Right cardiac atrium (tissue), 5 donors: ENCODE measurements around the gene ANO1. TPM values are rescaled to one million over a fixed set of nuclear protein-coding genes. Genes with fewer than 3 reads are reported as not detected.
"Not testable (repeated sequence)": the region's sequence is repeated elsewhere in the genome, so short reads cannot be mapped to it uniquely, and the experiment has no call there.

Experiments used
- ATAC-seq, 2 donors: fragments of 200-7000 bp; cut with Tn5 transposase; one replicate each; pipeline versions ENCODE4 v1.8.0 to v1.9.1; 2020; ENCODE audit warnings: moderate library complexity in 2 of 2, mild to moderate bottlenecking in 1 of 2
- DNase-seq, 3 donors: peaks; one replicate each; pipeline ENCODE4 v3.0.0-alpha.2; 2020
- H3K27ac ChIP-seq: one replicate; pipeline ENCODE4 v1.5.1; 2013; ENCODE audit warnings: mild to moderate bottlenecking, low read length, control low read depth, moderate library complexity
- H3K27me3 ChIP-seq: one replicate; pipeline ENCODE4 v1.6.1; 2013; ENCODE audit not compliant: control insufficient read depth, insufficient read depth
- H3K4me1 ChIP-seq: one replicate; pipeline ENCODE4 v1.6.1; 2013; ENCODE audit warnings: low read length; ENCODE audit not compliant: control insufficient read depth, insufficient read depth
- H3K4me3 ChIP-seq: one replicate; pipeline ENCODE4 v1.5.1; 2013; ENCODE audit warnings: low read length, control low read depth
- H3K9me3 ChIP-seq: one replicate; pipeline ENCODE4 v1.6.1; 2013; ENCODE audit warnings: low read length; ENCODE audit not compliant: control insufficient read depth
- WGBS: extraction: QIAGEN DNeasy Blood & Tissue Kit; methylation state at CpG from one replicate; pipeline ENCODE4 v1.1.7; 2013; 5-methylcytosine and 5-hydroxymethylcytosine counted together
- intact Hi-C, 4 donors: fragments of 100-400 bp; cut with DNase I; formaldehyde crosslinking; loops; one replicate each; pipeline versions ENCODE4 v1.11.0 to v1.14.0; 2022 to 2023
- polyA plus RNA-seq: library from polyadenylated mRNA; stranded (reverse); fragments of 200-250 nt; gene quantifications from one replicate; pipeline ENCODE4 v1.2.3, GENCODE V29; 2013
- total RNA-seq, 4 donors: library from RNA; stranded (reverse); fragmentation: NEBNext Ultra II Directional; extraction: Animal tissue kit (Norgen Biotek cat#: 25700); gene quantifications; one replicate each; pipeline ENCODE4 v1.2.1, GENCODE V29; 2021
- donor health status: healthy with polysubstance abuse.
- donor health status: DM: no; HTN: yes; CAD: no.
- donor health status: DM: no; HTN: no; CAD: no.
- donor health status: DM: no; HTN: yes; CAD: no; lungs with severe emphysema.
- donor health status: DM: yes; HTN: yes; CAD: no.

The ANO1 gene
- total and polyA plus RNA-seq, 5 donors = 6.8 to 18.2 (median 8.8) TPM

- 79% methylated on average over 10 of the region's 10 CpGs for WGBS
- ATAC-seq = no peak
- Histone ChIP-seq H3K4me3 (no peak overlapping the region), H3K27ac (no peak overlapping the region), H3K27me3 (no peaks in the 10 kb centered on the region), H3K9me3 (no peaks in the 10 kb centered on the region), H3K4me1 (peaks cover 7% of the 10 kb centered on the region)
- intact Hi-C loops = no loop called here
- DNase-seq = peak in 1 of 3 donors; percentile 33
Observed at GRCh38 chr11:70200212-70200844, 122.2 kb downstream of the ANO1 start.

- H3K9me3 ChIP-seq, H3K4me1 ChIP-seq, H3K4me3 ChIP-seq, H3K27ac ChIP-seq, ATAC-seq, H3K27me3 ChIP-seq, intact Hi-C loops: not testable (repeated sequence)
- WGBS = 92% methylated on average over 3 of the region's 3 CpGs
- DNase-seq = peak in 1 of 3 donors; percentile 3
Observed at GRCh38 chr11:70201047-70201446, 122.9 kb downstream of the ANO1 start.

DNA sequence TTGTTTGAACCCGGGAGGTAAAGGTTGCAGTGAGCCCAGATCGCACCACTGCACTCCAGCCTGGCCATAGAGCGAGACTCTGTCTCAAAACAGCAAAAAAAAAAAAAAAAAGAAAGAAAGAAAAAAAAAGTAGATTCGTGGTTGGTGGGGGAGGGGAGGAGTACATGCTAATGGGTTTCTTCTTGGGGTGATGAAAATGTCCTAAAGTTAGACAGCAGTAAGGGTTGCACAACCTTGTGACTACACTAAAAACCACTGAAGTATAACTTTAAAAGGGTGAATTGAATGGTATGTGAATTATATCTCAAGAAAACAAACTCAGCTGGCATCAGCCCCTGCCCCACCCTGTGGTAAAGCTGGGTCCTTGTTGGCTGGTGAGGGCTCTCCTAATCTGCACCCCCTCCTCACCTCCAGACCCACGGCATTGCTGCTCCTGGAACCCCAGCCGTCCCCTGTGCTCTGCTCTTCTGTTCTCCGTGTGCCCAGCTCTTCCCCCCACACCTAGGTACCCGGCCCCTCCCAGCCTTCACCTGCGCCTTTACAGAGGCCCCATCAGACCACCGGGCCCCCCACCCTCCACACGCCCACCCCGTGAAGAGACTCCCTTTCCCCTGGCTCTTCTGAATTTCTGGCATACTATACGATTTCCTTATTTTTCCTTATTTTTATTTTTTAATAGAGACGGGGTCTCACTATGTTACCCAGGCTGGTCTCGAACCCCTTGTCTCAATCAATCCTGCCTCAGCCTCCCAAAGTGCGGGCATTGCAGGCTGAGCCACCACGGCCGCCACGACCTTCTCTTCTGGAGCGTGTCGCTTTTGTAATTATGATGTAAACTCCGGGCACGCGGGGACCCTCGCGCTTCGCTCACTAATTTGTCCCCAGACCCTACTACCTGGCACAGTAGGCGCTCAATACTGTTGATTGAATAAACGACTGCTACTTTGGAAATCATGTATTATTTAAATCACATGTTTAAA is 124.1 kb downstream of the ANO1 start:
- WGBS = 67% methylated on average over 29 of the region's 29 CpGs
- intact Hi-C loops = no loop called here

GRCh38 chr11:70202920-70203750 is 125.0 kb downstream of the ANO1 start, which contains the start of gene FADD:
Gene FADD (plus strand): TSS chr11:70203296. CDS start chr11:70203460, 164 bp downstream.
- ATAC-seq (peak; percentile 84 to 88), DNase-seq (peak; percentile 92 to 96 (median 95))
- intact Hi-C loops = no loop called here
- Histone ChIP-seq H3K27me3 (no peaks in the 10 kb centered on the region), H3K9me3 (no peaks in the 10 kb centered on the region), H3K4me1 (peaks cover 7% of the 10 kb centered on the region), H3K4me3 (peak within 1 kb of the TSS; percentile 70), H3K27ac (peak within 1 kb of the TSS; percentile 85)
- WGBS = under 1% methylated on average over 91 of the region's 91 CpGs

More for the DNA sequence above, 124.1 kb downstream of the ANO1 start:
- peak overlapping the region; percentile 70 for H3K4me3 ChIP-seq
- no peak overlapping the region for H3K27ac ChIP-seq
- peak in 2 of 3 donors; percentile 55 to 56 for DNase-seq
- peaks cover 7% of the 10 kb centered on the region for H3K4me1 ChIP-seq
- H3K27me3 ChIP-seq = no peaks in the 10 kb centered on the region
- ATAC-seq = no peak
- H3K9me3 ChIP-seq = no peaks in the 10 kb centered on the region

DNA sequence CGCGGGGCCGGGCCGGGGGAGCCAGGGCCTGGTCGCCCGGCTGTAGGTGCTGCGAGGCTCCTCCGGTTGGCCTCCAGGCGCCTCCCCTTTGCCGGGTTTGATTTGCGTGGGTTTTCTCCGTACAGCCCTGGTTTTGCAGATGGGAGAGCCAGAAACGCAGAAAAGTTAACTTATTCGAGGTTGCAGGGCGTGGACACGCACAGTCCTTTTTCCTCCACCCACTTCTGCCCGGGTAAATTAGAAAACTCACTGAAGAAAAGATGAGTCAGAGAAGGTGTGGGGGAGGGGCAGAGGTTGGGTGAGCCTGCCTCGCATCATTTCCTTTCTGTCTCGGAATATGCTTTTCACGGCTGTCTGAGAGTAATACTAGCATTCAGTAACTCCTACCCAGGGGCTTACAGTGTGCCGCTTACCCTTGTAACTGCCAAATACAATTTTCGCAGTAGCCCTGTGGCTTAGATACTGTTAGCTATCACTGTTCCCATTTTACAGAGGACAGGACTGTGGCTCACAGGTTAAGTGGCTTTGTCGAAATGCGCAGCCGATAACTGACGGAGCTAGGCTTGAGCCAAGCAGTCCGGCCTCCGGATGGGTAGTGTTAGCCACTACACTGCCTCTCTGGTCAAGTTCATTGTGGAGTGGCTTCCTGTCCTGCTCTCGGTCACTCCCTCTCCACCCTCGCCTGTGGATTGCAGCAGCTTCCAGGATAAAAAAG is 125.8 kb downstream of the ANO1 start:
- Histone ChIP-seq H3K4me3 (peak overlapping the region; percentile 70), H3K27ac (peak overlapping the region; percentile 85), H3K27me3 (no peaks in the 10 kb centered on the region), H3K4me1 (peaks cover 7% of the 10 kb centered on the region), H3K9me3 (no peaks in the 10 kb centered on the region)
- ATAC-seq (peak; percentile 40 to 82), DNase-seq (peak; percentile 64 to 74 (median 69))
- intact Hi-C loops = no loop called here
- 4% methylated on average over 30 of the region's 30 CpGs for WGBS

DNA sequence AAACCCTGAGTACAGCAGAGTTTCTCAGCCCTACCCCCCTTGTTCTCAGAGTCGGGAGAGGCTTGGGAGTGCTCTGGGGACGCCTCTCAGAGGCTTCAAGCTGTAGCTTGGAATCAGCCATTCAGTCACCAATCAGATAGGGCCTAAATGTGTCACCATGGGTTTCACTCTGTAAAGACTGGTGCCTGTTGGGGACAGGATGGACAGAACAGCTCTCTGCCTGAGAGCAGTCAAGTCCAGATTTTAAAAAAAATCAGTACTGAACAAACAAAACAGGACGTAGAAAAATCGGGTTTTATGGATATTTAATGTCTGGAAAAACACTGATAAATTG is 126.3 kb downstream of the ANO1 start:
- WGBS = 39% methylated on average over 4 of the region's 4 CpGs
- DNase-seq (no peak), ATAC-seq (no peak)
- H3K27me3 ChIP-seq = no peaks in the 10 kb centered on the region
- no peaks in the 10 kb centered on the region for H3K9me3 ChIP-seq
- no peak overlapping the region for H3K27ac ChIP-seq
- H3K4me3 ChIP-seq = peak overlapping the region; percentile 70
- peaks cover 7% of the 10 kb centered on the region for H3K4me1 ChIP-seq
- intact Hi-C loops = no loop called here

- ATAC-seq (no peak), DNase-seq (peak in 1 of 3 donors; percentile 37)
- peaks cover 7% of the 10 kb centered on the region for H3K4me1 ChIP-seq
- intact Hi-C loops = no loop called here
- H3K9me3 ChIP-seq = no peaks in the 10 kb centered on the region
- 85% methylated on average over 12 of the region's 12 CpGs for WGBS
- H3K27me3 ChIP-seq = no peaks in the 10 kb centered on the region
- H3K4me3 ChIP-seq = no peak overlapping the region
- no peak overlapping the region for H3K27ac ChIP-seq
Observed at GRCh38 chr11:70205049-70205725, 127.1 kb downstream of the ANO1 start.

GRCh38 chr11:70205766-70206165 is 127.6 kb downstream of the ANO1 start:
- peaks cover 7% of the 10 kb centered on the region for H3K4me1 ChIP-seq
- ATAC-seq (no peak), DNase-seq (peak in 1 of 3 donors; percentile 39)
- intact Hi-C loops = no loop called here
- no peaks in the 10 kb centered on the region for H3K27me3 ChIP-seq
- H3K27ac ChIP-seq = no peak overlapping the region
- H3K9me3 ChIP-seq = no peaks in the 10 kb centered on the region
- WGBS = 76% methylated on average over 7 of the region's 7 CpGs
- H3K4me3 ChIP-seq = no peak overlapping the region

GRCh38 chr11:70206226-70206981 is 128.3 kb downstream of the ANO1 start:
- H3K4me1 ChIP-seq = peaks cover 7% of the 10 kb centered on the region
- no peak overlapping the region for H3K27ac ChIP-seq
- no peak overlapping the region for H3K4me3 ChIP-seq
- peak in 1 of 3 donors; percentile 18 for DNase-seq
- H3K27me3 ChIP-seq = no peaks in the 10 kb centered on the region
- no peak for ATAC-seq
- WGBS = 90% methylated on average over 22 of the region's 22 CpGs
- H3K9me3 ChIP-seq = no peaks in the 10 kb centered on the region
- intact Hi-C loops = no loop called here
